GM23338 (cell line): ENCODE results near the gene SEZ6. TPM values are rescaled to one million over a fixed set of nuclear protein-coding genes. Genes with fewer than 3 reads are reported as not detected.
A peak's percentile ranks its signal among the peaks of the same experiment; 100 is the strongest.

Source experiments
- ATAC-seq: fragments of 200-7000 bp; cut with Tn5 transposase; 3 replicates; pipeline ENCODE4 v1.9.1; 2020
- DNase-seq: peaks from one replicate; pipeline ENCODE4 v3.0.0-alpha.2; 2015; ENCODE audit warnings: low spot score
- H2AFZ ChIP-seq: fragments of 200-600 bp; sonication (generic); 2 replicates; pipeline ENCODE4 v1.8.0; 2016; ENCODE audit warnings: antibody characterized with exemption, mild to moderate bottlenecking, moderate library complexity
- H3F3A ChIP-seq: fragments of 200-600 bp; sonication (generic); replicated peaks from 2 replicates; pipeline ENCODE4 v1.8.0; 2017; ENCODE audit warnings: antibody characterized with exemption, mixed run types, low read depth
- H3K27ac ChIP-seq: fragments of 200-600 bp; sonication (generic); 2 replicates; pipeline ENCODE4 v1.6.1; 2016; ENCODE audit warnings: low read depth
- H3K27me3 ChIP-seq: fragments of 200-600 bp; sonication (generic); 2 replicates; pipeline ENCODE4 v1.8.0; 2016; ENCODE audit warnings: mild to moderate bottlenecking, mixed run types, moderate library complexity; ENCODE audit not compliant: insufficient read depth
- H3K36me3 ChIP-seq: fragments of 200-600 bp; sonication (generic); 2 replicates; pipeline ENCODE4 v1.8.0; 2016; ENCODE audit warnings: mild to moderate bottlenecking; ENCODE audit not compliant: insufficient read depth
- H3K4me1 ChIP-seq: fragments of 200-600 bp; sonication (generic); 2 replicates; pipeline ENCODE4 v1.8.0; 2016; ENCODE audit warnings: mild to moderate bottlenecking, moderate library complexity; ENCODE audit not compliant: insufficient read depth
- H3K4me2 ChIP-seq: fragments of 200-600 bp; sonication (generic); 2 replicates; pipeline ENCODE4 v1.7.1; 2017; ENCODE audit warnings: mixed run types
- H3K4me3 ChIP-seq: fragments of 200-600 bp; sonication (generic); 2 replicates; pipeline ENCODE4 v1.6.1; 2016; ENCODE audit warnings: mixed run types
- H3K79me2 ChIP-seq: fragments of 200-600 bp; sonication (generic); replicated peaks from 2 replicates; pipeline ENCODE4 v1.8.0; 2017; ENCODE audit warnings: mild to moderate bottlenecking; ENCODE audit not compliant: insufficient read depth
- H3K9me2 ChIP-seq: fragments of 200-600 bp; sonication (generic); 2 replicates; pipeline ENCODE4 v1.8.0; 2017; ENCODE audit not compliant: insufficient read depth
- H4K20me1 ChIP-seq: fragments of 200-600 bp; sonication (generic); replicated peaks from 2 replicates; pipeline ENCODE4 v1.8.0; 2017; ENCODE audit warnings: mild to moderate bottlenecking; ENCODE audit not compliant: insufficient read depth
- H3K27ac Mint-ChIP-seq: 2 replicates; pipeline ENCODE4 v1.8.0; 2020; ENCODE audit warnings: inconsistent platforms, mild to moderate bottlenecking, moderate library complexity, mixed read lengths
- H3K27me3 Mint-ChIP-seq: 3 replicates; pipeline ENCODE4 v1.8.0; 2022; ENCODE audit warnings: low read depth, mild to moderate bottlenecking, moderate library complexity, mixed read lengths, inconsistent platforms; ENCODE audit not compliant: insufficient read depth, poor library complexity
- H3K36me3 Mint-ChIP-seq: 3 replicates; pipeline ENCODE4 v1.8.0; 2021; ENCODE audit warnings: low read depth, mild to moderate bottlenecking, inconsistent platforms, moderate library complexity, mixed read lengths
- H3K4me1 Mint-ChIP-seq: 3 replicates; pipeline ENCODE4 v1.8.0; 2020; ENCODE audit warnings: mild to moderate bottlenecking, inconsistent platforms, mixed read lengths
- H3K4me3 Mint-ChIP-seq: 3 replicates; pipeline ENCODE4 v1.8.0; 2021; ENCODE audit warnings: moderate library complexity, mild to moderate bottlenecking, inconsistent platforms, mixed read lengths
- H3K9me3 Mint-ChIP-seq: 3 replicates; pipeline ENCODE4 v1.8.0; 2020; ENCODE audit warnings: moderate library complexity, mild to moderate bottlenecking, inconsistent platforms, mixed read lengths
- CREB1 ChIP-seq: fragments of 250-450 bp; sonication (Bioruptor Pico); IDR thresholded peaks from 2 replicates; pipeline ENCODE4 v1.5.0; 2020; ENCODE audit warnings: low read depth, mild to moderate bottlenecking, moderate library complexity
- EZH2 ChIP-seq: fragments of 200-600 bp; sonication (generic); IDR thresholded peaks from one replicate; pipeline ENCODE4 v1.8.0; 2017; ENCODE audit warnings: antibody characterized with exemption, mild to moderate bottlenecking, low read depth; ENCODE audit not compliant: unreplicated experiment
- EZH2phosphoT487 ChIP-seq: fragments of 200-600 bp; sonication (generic); IDR thresholded peaks from one replicate; pipeline ENCODE4 v1.8.1; 2018; ENCODE audit warnings: antibody characterized with exemption; ENCODE audit not compliant: unreplicated experiment
- JUNB ChIP-seq: IDR thresholded peaks from one replicate; pipeline ENCODE4 v1.6.1; 2016; ENCODE audit warnings: antibody characterized with exemption; ENCODE audit not compliant: unreplicated experiment
- POLR2AphosphoS5 ChIP-seq: IDR thresholded peaks from 2 replicates; pipeline ENCODE4 v1.6.1; 2016; ENCODE audit warnings: antibody characterized with exemption, low read depth
- STAT1 ChIP-seq: IDR thresholded peaks from one replicate; pipeline ENCODE4 v1.6.1; 2016; ENCODE audit warnings: antibody characterized with exemption; ENCODE audit not compliant: unreplicated experiment
- ZNF331 ChIP-seq: fragments of 250-450 bp; sonication (Bioruptor Pico); IDR thresholded peaks from 2 replicates; pipeline ENCODE4 v1.5.0; 2020; ENCODE audit warnings: low read depth, mild to moderate bottlenecking, moderate library complexity
- polyA plus RNA-seq: library from polyadenylated mRNA; unstranded; fragments of >200 nt; fragmentation: Nextera tagmentation; extraction: Ambion mirVana; gene quantifications from 2 replicates; pipeline ENCODE4 v1.2.1, GENCODE V29; 2016
- total RNA-seq: library from RNA; depleted of rRNA; stranded (reverse); fragments of >200 nt; shearing (Covaris generic); gene quantifications from 2 replicates; pipeline ENCODE4 v1.2.3, GENCODE V29; 2014
- TF ChIP-seq, protein P1 (sequence below): IDR thresholded peaks from one replicate; pipeline ENCODE4 v1.6.1; 2018; ENCODE audit warnings: antibody characterized with exemption; ENCODE audit not compliant: unreplicated experiment
- TF ChIP-seq, protein P2 (sequence below): fragments of 250-450 bp; sonication (Bioruptor Pico); IDR thresholded peaks from 2 replicates; pipeline ENCODE4 v1.5.0; 2020; ENCODE audit warnings: mild to moderate bottlenecking, moderate library complexity
- TF ChIP-seq, protein P3 (sequence below): IDR thresholded peaks from 2 replicates; pipeline ENCODE4 v1.6.1; 2016; ENCODE audit warnings: antibody characterized with exemption

The SEZ6 gene
- total and polyA plus RNA-seq, 2 experiments from 2014 or later: 1.0 to 6.5 TPM

DNA sequence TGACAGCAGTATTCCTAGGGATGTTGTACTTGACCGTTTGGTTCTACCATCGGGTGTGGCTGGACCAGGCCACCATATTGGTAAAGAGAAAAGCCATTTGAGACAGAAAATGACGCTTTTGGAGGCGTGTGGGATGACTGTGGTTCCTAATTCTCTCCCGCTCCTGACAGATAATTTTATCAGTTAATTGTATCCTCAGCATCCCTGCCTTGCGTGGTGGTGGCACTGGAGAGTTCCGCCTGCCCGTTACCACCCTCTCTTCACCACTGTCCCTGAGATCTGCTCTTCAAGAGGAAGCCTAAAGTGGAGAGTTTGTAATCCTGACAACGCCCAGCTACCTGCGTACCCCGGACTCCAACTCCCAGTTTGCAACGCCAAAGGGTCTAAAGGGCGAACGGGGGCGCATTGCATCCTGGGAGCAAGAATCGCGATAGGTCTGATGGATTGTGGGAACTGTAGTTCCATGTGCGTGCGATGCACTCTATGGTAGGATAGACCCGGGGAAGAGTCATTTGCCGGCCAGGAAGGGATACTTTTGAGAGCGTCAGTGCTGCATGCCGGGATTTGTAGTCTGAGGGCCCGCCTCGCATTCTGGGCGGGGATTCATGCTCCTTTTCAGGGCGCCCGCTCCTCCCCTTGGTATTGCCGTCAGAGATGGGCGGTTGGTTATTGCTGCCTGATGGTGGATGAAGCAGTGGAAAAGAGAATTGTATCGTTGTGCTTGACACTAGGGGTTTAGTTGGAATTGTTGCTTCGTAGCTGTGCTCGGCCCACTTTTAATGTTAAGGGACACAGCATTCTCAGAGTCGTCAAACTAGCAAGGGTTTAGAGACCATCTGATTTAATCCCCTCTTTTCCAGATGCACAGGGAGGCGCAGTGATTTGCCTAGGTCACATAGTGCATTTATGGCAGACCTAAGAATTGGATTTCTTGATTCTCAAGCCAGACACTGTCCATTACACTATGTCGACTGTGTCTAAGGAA is 53.5 kb downstream of the SEZ6 start:
- H3K4me2 ChIP-seq: peak overlapping the region; percentile 75
- H3K4me3 ChIP-seq: peak overlapping the region; percentile 55
- H3K4me1 ChIP-seq: peaks cover 20% of the 10 kb centered on the region
- ATAC-seq (peak; percentile 72), DNase-seq (peak; percentile 100)
- H4K20me1 ChIP-seq: peaks cover 14% of the 10 kb centered on the region
- H3K27ac ChIP-seq: peak overlapping the region; percentile 95
- H3K27me3 ChIP-seq: no peaks in the 10 kb centered on the region
- Mint-ChIP-seq H3K4me1 (peaks cover 28% of the 10 kb centered on the region), H3K36me3 (peaks cover 17% of the 10 kb centered on the region), H3K27ac (no peak overlapping the region), H3K4me3 (no peak overlapping the region), H3K9me3 (no peaks in the 10 kb centered on the region), H3K27me3 (peaks cover 4% of the 10 kb centered on the region)
- no peak overlapping the region for H2AFZ ChIP-seq
- no peaks in the 10 kb centered on the region for H3K36me3 ChIP-seq
- H3F3A ChIP-seq: peaks cover 18% of the 10 kb centered on the region; the same call in 1 of the 2 replicates
- H3K9me2 ChIP-seq: no peaks in the 10 kb centered on the region
- TF ChIP-seq EZH2phosphoT487 (no peak), JUNB (no peak), ZNF331 (CRISPR knock-in tag) (no peak), EZH2 (no peak), POLR2AphosphoS5 (peak; percentile 62), CREB1 (peak; percentile 87), STAT1 (no peak)
- TF ChIP-seq, protein P1, sequence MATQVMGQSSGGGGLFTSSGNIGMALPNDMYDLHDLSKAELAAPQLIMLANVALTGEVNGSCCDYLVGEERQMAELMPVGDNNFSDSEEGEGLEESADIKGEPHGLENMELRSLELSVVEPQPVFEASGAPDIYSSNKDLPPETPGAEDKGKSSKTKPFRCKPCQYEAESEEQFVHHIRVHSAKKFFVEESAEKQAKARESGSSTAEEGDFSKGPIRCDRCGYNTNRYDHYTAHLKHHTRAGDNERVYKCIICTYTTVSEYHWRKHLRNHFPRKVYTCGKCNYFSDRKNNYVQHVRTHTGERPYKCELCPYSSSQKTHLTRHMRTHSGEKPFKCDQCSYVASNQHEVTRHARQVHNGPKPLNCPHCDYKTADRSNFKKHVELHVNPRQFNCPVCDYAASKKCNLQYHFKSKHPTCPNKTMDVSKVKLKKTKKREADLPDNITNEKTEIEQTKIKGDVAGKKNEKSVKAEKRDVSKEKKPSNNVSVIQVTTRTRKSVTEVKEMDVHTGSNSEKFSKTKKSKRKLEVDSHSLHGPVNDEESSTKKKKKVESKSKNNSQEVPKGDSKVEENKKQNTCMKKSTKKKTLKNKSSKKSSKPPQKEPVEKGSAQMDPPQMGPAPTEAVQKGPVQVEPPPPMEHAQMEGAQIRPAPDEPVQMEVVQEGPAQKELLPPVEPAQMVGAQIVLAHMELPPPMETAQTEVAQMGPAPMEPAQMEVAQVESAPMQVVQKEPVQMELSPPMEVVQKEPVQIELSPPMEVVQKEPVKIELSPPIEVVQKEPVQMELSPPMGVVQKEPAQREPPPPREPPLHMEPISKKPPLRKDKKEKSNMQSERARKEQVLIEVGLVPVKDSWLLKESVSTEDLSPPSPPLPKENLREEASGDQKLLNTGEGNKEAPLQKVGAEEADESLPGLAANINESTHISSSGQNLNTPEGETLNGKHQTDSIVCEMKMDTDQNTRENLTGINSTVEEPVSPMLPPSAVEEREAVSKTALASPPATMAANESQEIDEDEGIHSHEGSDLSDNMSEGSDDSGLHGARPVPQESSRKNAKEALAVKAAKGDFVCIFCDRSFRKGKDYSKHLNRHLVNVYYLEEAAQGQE: peak; percentile 29
- TF ChIP-seq, protein P2, sequence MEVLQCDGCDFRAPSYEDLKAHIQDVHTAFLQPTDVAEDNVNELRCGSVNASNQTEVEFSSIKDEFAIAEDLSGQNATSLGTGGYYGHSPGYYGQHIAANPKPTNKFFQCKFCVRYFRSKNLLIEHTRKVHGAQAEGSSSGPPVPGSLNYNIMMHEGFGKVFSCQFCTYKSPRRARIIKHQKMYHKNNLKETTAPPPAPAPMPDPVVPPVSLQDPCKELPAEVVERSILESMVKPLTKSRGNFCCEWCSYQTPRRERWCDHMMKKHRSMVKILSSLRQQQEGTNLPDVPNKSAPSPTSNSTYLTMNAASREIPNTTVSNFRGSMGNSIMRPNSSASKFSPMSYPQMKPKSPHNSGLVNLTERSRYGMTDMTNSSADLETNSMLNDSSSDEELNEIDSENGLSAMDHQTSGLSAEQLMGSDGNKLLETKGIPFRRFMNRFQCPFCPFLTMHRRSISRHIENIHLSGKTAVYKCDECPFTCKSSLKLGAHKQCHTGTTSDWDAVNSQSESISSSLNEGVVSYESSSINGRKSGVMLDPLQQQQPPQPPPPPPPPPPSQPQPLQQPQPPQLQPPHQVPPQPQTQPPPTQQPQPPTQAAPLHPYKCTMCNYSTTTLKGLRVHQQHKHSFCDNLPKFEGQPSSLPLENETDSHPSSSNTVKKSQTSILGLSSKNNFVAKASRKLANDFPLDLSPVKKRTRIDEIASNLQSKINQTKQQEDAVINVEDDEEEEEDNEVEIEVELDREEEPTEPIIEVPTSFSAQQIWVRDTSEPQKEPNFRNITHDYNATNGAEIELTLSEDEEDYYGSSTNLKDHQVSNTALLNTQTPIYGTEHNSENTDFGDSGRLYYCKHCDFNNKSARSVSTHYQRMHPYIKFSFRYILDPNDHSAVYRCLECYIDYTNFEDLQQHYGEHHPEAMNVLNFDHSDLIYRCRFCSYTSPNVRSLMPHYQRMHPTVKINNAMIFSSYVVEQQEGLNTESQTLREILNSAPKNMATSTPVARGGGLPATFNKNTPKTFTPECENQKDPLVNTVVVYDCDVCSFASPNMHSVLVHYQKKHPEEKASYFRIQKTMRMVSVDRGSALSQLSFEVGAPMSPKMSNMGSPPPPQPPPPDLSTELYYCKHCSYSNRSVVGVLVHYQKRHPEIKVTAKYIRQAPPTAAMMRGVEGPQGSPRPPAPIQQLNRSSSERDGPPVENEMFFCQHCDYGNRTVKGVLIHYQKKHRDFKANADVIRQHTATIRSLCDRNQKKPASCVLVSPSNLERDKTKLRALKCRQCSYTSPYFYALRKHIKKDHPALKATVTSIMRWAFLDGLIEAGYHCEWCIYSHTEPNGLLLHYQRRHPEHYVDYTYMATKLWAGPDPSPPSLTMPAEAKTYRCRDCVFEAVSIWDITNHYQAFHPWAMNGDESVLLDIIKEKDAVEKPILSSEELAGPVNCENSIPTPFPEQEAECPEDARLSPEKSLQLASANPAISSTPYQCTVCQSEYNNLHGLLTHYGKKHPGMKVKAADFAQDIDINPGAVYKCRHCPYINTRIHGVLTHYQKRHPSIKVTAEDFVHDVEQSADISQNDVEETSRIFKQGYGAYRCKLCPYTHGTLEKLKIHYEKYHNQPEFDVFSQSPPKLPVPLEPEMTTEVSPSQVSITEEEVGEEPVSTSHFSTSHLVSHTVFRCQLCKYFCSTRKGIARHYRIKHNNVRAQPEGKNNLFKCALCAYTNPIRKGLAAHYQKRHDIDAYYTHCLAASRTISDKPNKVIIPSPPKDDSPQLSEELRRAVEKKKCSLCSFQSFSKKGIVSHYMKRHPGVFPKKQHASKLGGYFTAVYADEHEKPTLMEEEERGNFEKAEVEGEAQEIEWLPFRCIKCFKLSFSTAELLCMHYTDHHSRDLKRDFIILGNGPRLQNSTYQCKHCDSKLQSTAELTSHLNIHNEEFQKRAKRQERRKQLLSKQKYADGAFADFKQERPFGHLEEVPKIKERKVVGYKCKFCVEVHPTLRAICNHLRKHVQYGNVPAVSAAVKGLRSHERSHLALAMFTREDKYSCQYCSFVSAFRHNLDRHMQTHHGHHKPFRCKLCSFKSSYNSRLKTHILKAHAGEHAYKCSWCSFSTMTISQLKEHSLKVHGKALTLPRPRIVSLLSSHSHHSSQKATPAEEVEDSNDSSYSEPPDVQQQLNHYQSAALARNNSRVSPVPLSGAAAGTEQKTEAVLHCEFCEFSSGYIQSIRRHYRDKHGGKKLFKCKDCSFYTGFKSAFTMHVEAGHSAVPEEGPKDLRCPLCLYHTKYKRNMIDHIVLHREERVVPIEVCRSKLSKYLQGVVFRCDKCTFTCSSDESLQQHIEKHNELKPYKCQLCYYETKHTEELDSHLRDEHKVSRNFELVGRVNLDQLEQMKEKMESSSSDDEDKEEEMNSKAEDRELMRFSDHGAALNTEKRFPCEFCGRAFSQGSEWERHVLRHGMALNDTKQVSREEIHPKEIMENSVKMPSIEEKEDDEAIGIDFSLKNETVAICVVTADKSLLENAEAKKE: no peak
- TF ChIP-seq, protein P3, sequence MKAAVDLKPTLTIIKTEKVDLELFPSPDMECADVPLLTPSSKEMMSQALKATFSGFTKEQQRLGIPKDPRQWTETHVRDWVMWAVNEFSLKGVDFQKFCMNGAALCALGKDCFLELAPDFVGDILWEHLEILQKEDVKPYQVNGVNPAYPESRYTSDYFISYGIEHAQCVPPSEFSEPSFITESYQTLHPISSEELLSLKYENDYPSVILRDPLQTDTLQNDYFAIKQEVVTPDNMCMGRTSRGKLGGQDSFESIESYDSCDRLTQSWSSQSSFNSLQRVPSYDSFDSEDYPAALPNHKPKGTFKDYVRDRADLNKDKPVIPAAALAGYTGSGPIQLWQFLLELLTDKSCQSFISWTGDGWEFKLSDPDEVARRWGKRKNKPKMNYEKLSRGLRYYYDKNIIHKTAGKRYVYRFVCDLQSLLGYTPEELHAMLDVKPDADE: peak; percentile 100
- H3K79me2 ChIP-seq: peaks cover 36% of the 10 kb centered on the region
